Loucy (cell line): ENCODE measurements around the gene CYFIP2.

Experiments used
- EZH2phosphoT487 ChIP-seq: fragments of 200-600 bp; IDR thresholded peaks from 2 replicates; pipeline ENCODE4 v1.6.1; 2018; ENCODE audit warnings: antibody characterized with exemption, mild to moderate bottlenecking, moderate library complexity, borderline replicate concordance
- TF ChIP-seq, protein P1 (sequence below): fragments of 200-600 bp; sonication (generic); conservative IDR thresholded peaks from 2 replicates; pipeline ENCODE4 v1.5.1; 2014; ENCODE audit warnings: mild to moderate bottlenecking, antibody characterized with exemption, low read length

DNA sequence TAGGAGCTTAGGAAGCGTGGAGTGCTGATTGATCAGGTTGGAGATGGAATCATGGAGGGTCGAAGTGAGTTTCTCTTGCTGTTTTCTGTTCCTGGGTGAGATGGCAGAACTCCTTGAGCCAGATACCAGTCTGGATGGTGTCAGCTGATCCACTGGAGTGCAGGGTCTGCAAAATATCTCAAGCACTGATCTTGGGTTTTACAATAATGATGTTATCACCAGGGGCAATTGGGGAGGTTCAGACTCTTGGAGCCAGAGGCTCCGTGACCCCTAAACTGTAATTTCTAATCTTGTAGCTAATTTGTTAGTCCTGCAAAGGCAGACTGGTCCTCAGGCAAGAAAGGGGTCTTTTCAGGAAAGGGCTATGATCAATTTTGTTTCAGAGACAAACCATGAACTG is 114.1 kb downstream of the CYFIP2 start:
- TF ChIP-seq, protein P1, sequence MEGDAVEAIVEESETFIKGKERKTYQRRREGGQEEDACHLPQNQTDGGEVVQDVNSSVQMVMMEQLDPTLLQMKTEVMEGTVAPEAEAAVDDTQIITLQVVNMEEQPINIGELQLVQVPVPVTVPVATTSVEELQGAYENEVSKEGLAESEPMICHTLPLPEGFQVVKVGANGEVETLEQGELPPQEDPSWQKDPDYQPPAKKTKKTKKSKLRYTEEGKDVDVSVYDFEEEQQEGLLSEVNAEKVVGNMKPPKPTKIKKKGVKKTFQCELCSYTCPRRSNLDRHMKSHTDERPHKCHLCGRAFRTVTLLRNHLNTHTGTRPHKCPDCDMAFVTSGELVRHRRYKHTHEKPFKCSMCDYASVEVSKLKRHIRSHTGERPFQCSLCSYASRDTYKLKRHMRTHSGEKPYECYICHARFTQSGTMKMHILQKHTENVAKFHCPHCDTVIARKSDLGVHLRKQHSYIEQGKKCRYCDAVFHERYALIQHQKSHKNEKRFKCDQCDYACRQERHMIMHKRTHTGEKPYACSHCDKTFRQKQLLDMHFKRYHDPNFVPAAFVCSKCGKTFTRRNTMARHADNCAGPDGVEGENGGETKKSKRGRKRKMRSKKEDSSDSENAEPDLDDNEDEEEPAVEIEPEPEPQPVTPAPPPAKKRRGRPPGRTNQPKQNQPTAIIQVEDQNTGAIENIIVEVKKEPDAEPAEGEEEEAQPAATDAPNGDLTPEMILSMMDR = no peak
- no peak for TF ChIP-seq EZH2phosphoT487
